HCT116 (cell line): ENCODE results near the gene KDM7A.

Experiments used
- POLR2A ChIP-seq: IDR thresholded peaks from 2 replicates; pipeline ENCODE4 v1.7.0; 2011; ENCODE audit warnings: borderline replicate concordance; ENCODE audit not compliant: insufficient read depth, insufficient read length; ENCODE audit errors: extremely low read depth
- TF ChIP-seq, protein P1 (sequence below): IDR thresholded peaks from 2 replicates; pipeline ENCODE4 v1.6.1; 2012

DNA sequence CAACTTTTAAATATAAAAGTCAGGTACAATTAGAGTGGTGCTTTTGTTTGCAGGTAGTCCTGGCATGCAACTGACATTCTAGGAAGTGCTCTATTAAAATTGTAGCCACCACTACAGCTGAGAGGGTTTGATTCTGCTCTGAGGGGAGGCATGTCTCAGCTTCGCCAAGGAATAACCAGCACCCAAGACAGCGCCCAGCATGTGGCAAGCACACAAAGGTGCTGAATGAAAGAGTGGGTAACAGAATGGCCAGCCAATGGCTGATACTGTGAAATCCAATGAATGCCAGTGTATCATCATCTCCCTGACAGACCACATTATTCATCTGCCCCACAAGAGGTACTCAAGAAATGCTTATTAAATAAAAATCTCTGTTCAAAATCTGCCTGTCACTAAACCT, 121.0 kb downstream of the KDM7A start:
- TF ChIP-seq POLR2A: no peak
- TF ChIP-seq, protein P1, sequence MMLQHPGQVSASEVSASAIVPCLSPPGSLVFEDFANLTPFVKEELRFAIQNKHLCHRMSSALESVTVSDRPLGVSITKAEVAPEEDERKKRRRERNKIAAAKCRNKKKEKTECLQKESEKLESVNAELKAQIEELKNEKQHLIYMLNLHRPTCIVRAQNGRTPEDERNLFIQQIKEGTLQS: no peak
